SK-N-SH (cell line): ENCODE data around the gene PLBD2.

Source experiments
- ELF1 ChIP-seq: IDR thresholded peaks from 2 replicates; pipeline ENCODE4 v1.4.0; 2012
- REST ChIP-seq: IDR thresholded peaks from 2 replicates; pipeline ENCODE4 v1.6.1; 2012; ENCODE audit warnings: mild to moderate bottlenecking, low read depth, low read length, moderate library complexity
- TAF1 ChIP-seq: IDR thresholded peaks from 2 replicates; pipeline ENCODE4 v1.6.1; 2012; ENCODE audit warnings: low read depth, mild to moderate bottlenecking, low read length, moderate library complexity, borderline replicate concordance

DNA sequence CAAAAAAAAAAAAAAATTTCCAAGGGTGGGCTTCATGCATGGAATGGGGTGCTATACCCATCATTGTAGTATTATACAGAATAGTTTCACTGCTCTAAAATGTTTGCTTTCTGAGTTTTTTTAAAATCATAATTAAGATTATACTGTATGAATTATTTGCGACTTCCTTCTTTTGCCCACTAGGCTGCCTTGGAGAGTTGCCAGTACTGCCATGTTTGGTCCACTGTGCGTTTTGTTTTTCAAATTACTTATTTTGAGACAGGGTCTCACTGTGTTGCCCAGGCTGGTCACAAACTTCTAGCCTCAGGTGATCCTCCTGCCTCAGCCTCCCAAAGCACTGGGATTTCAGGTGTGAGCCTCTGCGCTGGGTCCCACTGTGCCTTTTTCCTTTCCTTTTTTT is 19.9 kb downstream of the PLBD2 start:
- no peak for TF ChIP-seq TAF1
- no peak for TF ChIP-seq ELF1
- no peak for TF ChIP-seq REST
